Stimulated activated CD8-positive, alpha-beta memory T cell treated with anti-CD3 and anti-CD28 coated beads, Interleukin-7, amount 100 ng/mL, for 4 hours (primary cell): Measurements from ENCODE around the gene KIF26B.
"Not testable (repeated sequence)": the region's sequence is repeated elsewhere in the genome, so short reads cannot be mapped to it uniquely, and the experiment has no call there.

Experiments
- DNase-seq, 2 donors: peaks; one replicate each; pipeline ENCODE4 v3.0.0-alpha.2; 2020; ENCODE audit warnings: low read depth in 2 of 2

KIF26B gene

GRCh38 chr1:245700631-245701030, 545.8 kb downstream of the KIF26B start:
- no peak for DNase-seq

GRCh38 chr1:245701631-245702030, 546.8 kb downstream of the KIF26B start:
- DNase-seq = no peak

DNA sequence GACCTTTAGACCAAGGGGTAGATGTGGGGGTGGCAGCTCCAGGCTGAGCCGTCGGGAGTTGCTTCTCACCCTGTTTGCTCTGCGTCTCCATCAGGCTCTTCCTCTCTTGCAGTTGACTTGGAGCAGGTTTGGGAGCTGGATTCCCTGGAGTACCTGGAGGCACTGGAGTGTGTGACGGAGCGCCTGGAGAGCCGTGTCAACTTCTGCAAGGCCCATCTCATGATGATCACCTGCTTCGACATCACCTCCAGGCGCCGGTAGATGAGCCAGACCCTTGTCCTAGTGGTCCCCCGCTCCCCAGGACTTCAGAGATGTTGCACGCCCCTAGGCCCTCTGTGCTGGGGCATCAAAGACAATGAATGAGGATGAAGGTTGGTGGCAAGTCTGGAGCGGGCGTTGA, 547.6 kb downstream of the KIF26B start:
- no peak for DNase-seq

DNA sequence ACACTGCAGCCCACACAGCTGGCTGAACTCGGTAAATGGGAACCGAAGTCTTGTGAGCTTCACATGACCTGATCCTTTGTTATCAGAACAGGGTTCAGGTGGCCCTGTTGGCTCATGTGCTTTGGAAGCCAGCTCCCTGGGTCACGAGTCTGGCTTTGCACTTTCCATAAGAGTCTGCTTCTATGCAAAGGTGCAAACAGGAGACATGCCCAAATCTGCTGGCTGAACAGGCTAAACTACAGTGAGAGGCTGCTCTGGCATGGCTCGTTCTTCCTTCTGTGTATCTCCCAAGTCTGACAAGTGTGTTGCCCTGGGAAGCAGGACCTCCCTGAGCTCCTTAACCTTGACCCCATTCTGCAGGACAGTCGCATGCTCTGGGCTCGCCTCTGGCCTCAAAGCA, 549.6 kb downstream of the KIF26B start:
- DNase-seq = no peak

DNA sequence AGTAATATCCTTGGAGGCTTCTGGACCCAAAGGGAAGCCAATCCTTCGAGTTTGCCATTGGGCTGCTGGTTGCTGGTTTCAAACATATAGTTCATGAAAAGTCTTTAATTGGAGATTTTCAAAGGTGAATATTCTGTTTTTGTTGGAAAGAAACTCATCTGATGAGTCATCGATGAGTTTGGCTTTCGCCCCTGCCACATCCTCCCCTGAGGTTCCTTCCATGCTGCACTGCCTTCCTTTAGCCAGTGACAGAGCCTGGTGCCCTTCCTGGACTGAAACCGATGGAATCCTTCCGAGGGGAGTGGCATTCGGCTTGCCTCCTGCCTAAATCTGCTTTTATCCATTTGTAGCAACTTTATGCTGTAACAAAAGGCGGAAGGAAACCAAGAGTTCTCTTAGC, 550.0 kb downstream of the KIF26B start:
- DNase-seq = no peak

DNA sequence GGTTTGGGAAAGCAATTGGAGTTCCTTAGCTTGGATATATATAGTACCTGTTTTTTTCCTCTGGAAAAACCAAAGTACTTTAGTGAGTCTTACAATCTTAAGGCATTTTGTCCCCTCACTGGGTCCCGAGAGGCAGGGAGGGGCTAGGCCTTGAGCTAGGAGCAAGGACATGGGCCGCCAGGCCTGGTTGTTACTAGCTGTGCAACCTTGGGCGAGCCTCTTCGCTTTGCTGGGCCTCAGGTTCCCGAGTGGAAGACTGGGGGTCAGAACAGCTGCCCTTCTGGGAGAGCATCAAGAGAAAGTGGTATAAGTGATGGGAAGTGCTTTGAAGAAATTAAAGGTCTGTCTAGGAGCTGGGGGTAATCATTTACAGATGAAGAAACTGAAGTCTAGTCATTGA, 553.2 kb downstream of the KIF26B start:
- DNase-seq = no peak

- DNase-seq = no peak
Observed at GRCh38 chr1:245710961-245711903, 556.4 kb downstream of the KIF26B start.

DNA sequence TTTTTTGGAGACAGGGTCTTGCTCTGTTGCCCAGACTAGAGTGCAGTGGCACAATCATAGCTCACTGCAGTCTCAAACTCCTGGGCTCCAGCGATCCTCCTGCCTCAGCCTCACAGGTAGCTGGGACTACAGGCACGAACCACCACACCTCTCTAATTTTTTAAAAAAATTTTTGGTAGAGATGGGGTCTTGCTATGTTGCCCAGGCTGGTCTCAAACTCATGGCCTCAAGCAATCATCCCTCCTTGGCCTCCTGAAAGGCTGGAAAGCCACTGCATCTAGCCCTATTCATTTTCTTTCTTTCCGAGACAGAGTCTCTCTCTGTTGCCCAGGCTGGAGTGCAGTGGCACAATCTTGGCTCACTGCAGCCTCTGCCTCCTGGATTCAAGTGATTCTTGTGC, 559.2 kb downstream of the KIF26B start:
- DNase-seq = not testable (repeated sequence)

DNA sequence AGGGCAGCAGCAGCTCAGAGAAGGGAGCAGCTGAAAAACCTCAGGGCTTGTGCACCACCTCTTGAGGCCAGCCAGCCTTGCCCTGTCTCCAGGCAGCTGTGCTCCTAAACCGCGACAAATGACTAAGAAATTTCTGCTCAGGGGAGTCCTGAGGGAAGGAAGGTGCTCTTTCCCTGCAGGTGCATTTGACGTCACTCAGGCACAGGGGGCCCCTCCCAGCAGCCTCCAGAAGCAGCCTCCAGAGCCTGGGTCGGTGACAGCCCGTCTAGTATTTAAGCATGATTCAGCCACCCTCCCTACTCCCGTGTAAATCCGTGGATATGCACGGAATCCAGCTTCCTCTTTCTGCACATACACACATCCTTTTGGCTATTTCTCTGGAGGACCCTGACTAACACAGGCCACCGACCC, 560.5 kb downstream of the KIF26B start:
- no peak for DNase-seq

- DNase-seq = no peak
Observed at GRCh38 chr1:245715970-245716369, 561.2 kb downstream of the KIF26B start.

- DNase-seq = no peak
Observed at GRCh38 chr1:245716561-245716960, 561.8 kb downstream of the KIF26B start.

GRCh38 chr1:245717611-245718010, 562.8 kb downstream of the KIF26B start:
- DNase-seq = no peak

DNA sequence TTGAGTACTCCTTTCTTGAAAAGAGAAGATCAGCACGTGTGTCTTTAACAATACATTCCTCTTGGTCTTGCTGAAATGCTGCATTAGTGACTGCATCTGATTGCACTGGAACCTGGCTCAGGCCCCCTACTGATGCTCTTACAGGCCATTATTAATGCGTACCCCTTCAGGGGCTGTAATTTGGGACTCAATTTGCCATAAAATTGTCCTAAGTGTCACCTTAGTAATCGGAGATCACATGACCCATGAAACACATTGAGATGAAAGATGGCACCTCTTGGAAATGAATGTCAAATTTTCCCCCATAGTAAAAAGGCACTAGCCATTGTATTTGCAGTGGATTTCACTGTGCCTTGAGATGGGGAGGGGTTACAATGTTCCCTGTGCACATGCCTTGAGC, 563.3 kb downstream of the KIF26B start:
- DNase-seq = no peak

DNA sequence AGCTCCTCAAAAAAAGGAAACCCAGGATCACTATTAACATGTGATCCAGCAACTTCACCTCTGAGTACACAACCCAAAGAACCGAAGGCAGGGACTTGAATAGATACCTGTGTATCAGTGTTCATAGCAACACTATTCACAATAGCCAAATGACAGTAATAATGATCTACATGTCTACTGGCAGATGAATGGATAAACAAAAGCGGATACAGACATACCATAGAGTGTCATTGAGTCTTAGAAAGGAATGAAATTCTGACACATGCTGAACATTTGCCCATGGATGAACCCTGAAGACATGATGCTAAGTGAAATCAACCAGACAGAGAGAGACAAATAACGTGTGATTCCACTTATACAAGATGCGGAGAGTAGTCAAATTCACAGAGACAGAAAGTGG, 564.2 kb downstream of the KIF26B start:
- DNase-seq = no peak

- no peak for DNase-seq
Observed at GRCh38 chr1:245721488-245721887, 566.7 kb downstream of the KIF26B start.

GRCh38 chr1:245728035-245728434, 573.2 kb downstream of the KIF26B start:
- not testable (repeated sequence) for DNase-seq

DNA sequence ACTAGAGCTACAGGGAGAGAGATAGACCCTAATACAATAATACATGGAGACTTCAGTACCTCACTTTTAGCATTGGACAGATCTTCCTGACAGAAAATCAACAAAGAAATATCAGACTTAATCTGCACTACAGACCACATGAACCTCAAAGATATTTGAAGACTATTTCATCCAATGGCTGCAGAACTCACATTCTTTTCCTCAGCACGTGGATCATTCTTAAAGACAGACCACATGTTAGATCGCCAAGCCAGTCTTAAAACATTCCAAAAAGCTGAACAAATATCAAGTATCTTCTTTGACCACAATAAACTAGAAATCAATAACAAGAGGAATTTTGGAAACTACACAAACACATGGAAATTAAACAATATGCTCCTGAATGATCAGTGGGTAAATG, 576.0 kb downstream of the KIF26B start:
- DNase-seq = no peak

- not testable (repeated sequence) for DNase-seq
Observed at GRCh38 chr1:245740336-245740735, 585.6 kb downstream of the KIF26B start.

GRCh38 chr1:245742896-245743295, 588.1 kb downstream of the KIF26B start:
- DNase-seq = no peak

- DNase-seq = no peak
Observed at GRCh38 chr1:245748240-245748639, 593.5 kb downstream of the KIF26B start.

- DNase-seq = no peak
Observed at GRCh38 chr1:245748646-245749045, 593.9 kb downstream of the KIF26B start.

DNA sequence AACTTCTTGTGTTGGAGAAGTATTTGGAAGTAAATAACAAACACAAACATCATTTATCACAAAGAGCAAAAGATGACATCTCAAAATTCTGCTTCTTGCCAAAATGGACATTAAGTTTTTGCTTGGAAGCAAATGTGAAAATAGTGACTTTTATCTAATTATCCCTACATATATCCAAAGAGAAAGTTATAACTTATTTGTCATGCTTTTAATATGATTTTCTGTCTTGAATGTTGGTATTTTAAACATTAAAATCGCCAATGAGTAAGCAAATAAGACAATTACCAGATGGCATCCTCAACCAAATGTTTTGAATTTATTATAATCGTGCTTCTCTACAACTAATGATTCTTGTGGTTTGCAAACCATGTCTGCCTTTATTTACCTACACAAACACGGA, 594.3 kb downstream of the KIF26B start:
- DNase-seq = no peak

GRCh38 chr1:245750261-245750660, 595.5 kb downstream of the KIF26B start:
- no peak for DNase-seq

GRCh38 chr1:245751116-245751515, 596.3 kb downstream of the KIF26B start:
- no peak for DNase-seq
